Stimulated activated naive CD8-positive, alpha-beta T cell treated with anti-CD3 and anti-CD28 coated beads, Interleukin-15, amount 100 ng/mL, for 72 hours (primary cell): Measurements from ENCODE around the gene SH2B2.

Source experiments
- ATAC-seq: fragments of 150-1000 bp; cut with Tn5 transposase; 2 replicates; pipeline ENCODE4 v1.10.0; 2021; ENCODE audit warnings: mild to moderate bottlenecking, moderate library complexity
- DNase-seq, 2 donors: peaks; one replicate each; pipeline ENCODE4 v3.0.0; 2021 to 2022
- H3K27ac Mint-ChIP-seq, 2 donors: one replicate each; pipeline ENCODE4 v1.8.0; 2022; ENCODE audit warnings: mild to moderate bottlenecking in 2 of 2, mixed read lengths in 2 of 2, moderate library complexity in 2 of 2
- H3K27me3 Mint-ChIP-seq: one replicate; pipeline ENCODE4 v1.8.0; 2022; ENCODE audit warnings: mixed read lengths
- H3K4me1 Mint-ChIP-seq: one replicate; pipeline ENCODE4 v1.8.0; 2022; ENCODE audit warnings: mild to moderate bottlenecking, mixed read lengths
- H3K4me3 Mint-ChIP-seq, 2 donors: one replicate each; pipeline ENCODE4 v1.8.0; 2022; ENCODE audit warnings: mild to moderate bottlenecking in 2 of 2, mixed read lengths in 2 of 2, moderate library complexity in 1 of 2
- H3K9me3 Mint-ChIP-seq, 2 donors: one replicate each; pipeline ENCODE4 v1.8.0; 2022; ENCODE audit warnings: mixed read lengths in 2 of 2

The SH2B2 gene

GRCh38 chr7:102305414-102306268 is 19.0 kb downstream of the SH2B2 start:
- ATAC-seq (no peak), DNase-seq (no peak)
- Mint-ChIP-seq H3K9me3 (no peaks in the 10 kb centered on the region), H3K4me3 (no peak overlapping the region), H3K4me1 (peaks cover 13% of the 10 kb centered on the region), H3K27ac (no peak overlapping the region), H3K27me3 (no peaks in the 10 kb centered on the region)

- H3K9me3 Mint-ChIP-seq = no peaks in the 10 kb centered on the region
- DNase-seq (peak in 1 of 2 donors; percentile 41), ATAC-seq (peak; percentile 75)
- H3K27me3 Mint-ChIP-seq = no peaks in the 10 kb centered on the region
- peaks cover 13% of the 10 kb centered on the region for H3K4me1 Mint-ChIP-seq
- peak overlapping the region; percentile 52 to 71 for H3K27ac Mint-ChIP-seq
- peak overlapping the region in 1 of 2 donors; percentile 29 for H3K4me3 Mint-ChIP-seq
Observed at GRCh38 chr7:102306916-102307677, 20.4 kb downstream of the SH2B2 start.

- DNase-seq (no peak), ATAC-seq (no peak)
- Mint-ChIP-seq H3K4me3 (no peak overlapping the region), H3K27ac (no peak overlapping the region), H3K9me3 (no peaks in the 10 kb centered on the region), H3K27me3 (no peaks in the 10 kb centered on the region), H3K4me1 (peaks cover 13% of the 10 kb centered on the region)
Observed at GRCh38 chr7:102310414-102310815, 23.7 kb downstream of the SH2B2 start.

GRCh38 chr7:102312317-102312716 is 25.6 kb downstream of the SH2B2 start:
- no peak for DNase-seq
- Mint-ChIP-seq H3K27ac (no peak overlapping the region), H3K4me1 (peaks cover 3% of the 10 kb centered on the region), H3K27me3 (no peaks in the 10 kb centered on the region), H3K4me3 (no peak overlapping the region), H3K9me3 (no peaks in the 10 kb centered on the region)
- ATAC-seq = no peak

- H3K27me3 Mint-ChIP-seq = no peaks in the 10 kb centered on the region
- no peaks in the 10 kb centered on the region for H3K4me1 Mint-ChIP-seq
- no peak overlapping the region for H3K27ac Mint-ChIP-seq
- DNase-seq = no peak
- H3K9me3 Mint-ChIP-seq = no peaks in the 10 kb centered on the region
- ATAC-seq = no peak
- no peak overlapping the region for H3K4me3 Mint-ChIP-seq
Observed at GRCh38 chr7:102313997-102314780, 27.5 kb downstream of the SH2B2 start.

GRCh38 chr7:102317231-102318059 is 30.8 kb downstream of the SH2B2 start:
- DNase-seq = no peak
- H3K4me3 Mint-ChIP-seq = no peak overlapping the region
- peaks cover 10% of the 10 kb centered on the region for H3K27me3 Mint-ChIP-seq
- no peak for ATAC-seq
- no peaks in the 10 kb centered on the region for H3K4me1 Mint-ChIP-seq
- H3K27ac Mint-ChIP-seq = no peak overlapping the region
- H3K9me3 Mint-ChIP-seq = no peaks in the 10 kb centered on the region

GRCh38 chr7:102318482-102318971 is 31.9 kb downstream of the SH2B2 start:
- Mint-ChIP-seq H3K4me3 (no peak overlapping the region), H3K27me3 (peaks cover 16% of the 10 kb centered on the region), H3K27ac (no peak overlapping the region), H3K9me3 (no peaks in the 10 kb centered on the region), H3K4me1 (no peaks in the 10 kb centered on the region)
- DNase-seq (no peak), ATAC-seq (no peak)

- H3K27ac Mint-ChIP-seq = no peak overlapping the region
- ATAC-seq (no peak), DNase-seq (no peak)
- H3K9me3 Mint-ChIP-seq = no peaks in the 10 kb centered on the region
- peaks cover 16% of the 10 kb centered on the region for H3K27me3 Mint-ChIP-seq
- no peaks in the 10 kb centered on the region for H3K4me1 Mint-ChIP-seq
- H3K4me3 Mint-ChIP-seq = no peak overlapping the region
Observed at GRCh38 chr7:102319671-102320070, 33.0 kb downstream of the SH2B2 start.

- Mint-ChIP-seq H3K27ac (no peak overlapping the region), H3K9me3 (no peaks in the 10 kb centered on the region), H3K4me3 (no peak overlapping the region), H3K4me1 (no peaks in the 10 kb centered on the region), H3K27me3 (peaks cover 16% of the 10 kb centered on the region)
- ATAC-seq (no peak), DNase-seq (no peak)
Observed at GRCh38 chr7:102320181-102320580, 33.5 kb downstream of the SH2B2 start.

- ATAC-seq = peak; percentile 13
- Mint-ChIP-seq H3K27ac (no peak overlapping the region), H3K4me3 (no peak overlapping the region), H3K9me3 (no peaks in the 10 kb centered on the region), H3K4me1 (no peaks in the 10 kb centered on the region), H3K27me3 (peaks cover 16% of the 10 kb centered on the region)
- no peak for DNase-seq
Observed at GRCh38 chr7:102320601-102321350, 34.1 kb downstream of the SH2B2 start.

- H3K27me3 Mint-ChIP-seq = peaks cover 16% of the 10 kb centered on the region
- H3K27ac Mint-ChIP-seq = no peak overlapping the region
- no peaks in the 10 kb centered on the region for H3K4me1 Mint-ChIP-seq
- ATAC-seq = peak; percentile 44
- H3K4me3 Mint-ChIP-seq = no peak overlapping the region
- H3K9me3 Mint-ChIP-seq = no peaks in the 10 kb centered on the region
- no peak for DNase-seq
Observed at GRCh38 chr7:102321351-102322201, 34.9 kb downstream of the SH2B2 start.

- peaks cover 1% of the 10 kb centered on the region for H3K4me1 Mint-ChIP-seq
- DNase-seq (no peak), ATAC-seq (no peak)
- H3K9me3 Mint-ChIP-seq = no peaks in the 10 kb centered on the region
- no peak overlapping the region for H3K27ac Mint-ChIP-seq
- H3K4me3 Mint-ChIP-seq = no peak overlapping the region
- peaks cover 22% of the 10 kb centered on the region for H3K27me3 Mint-ChIP-seq
Observed at GRCh38 chr7:102322202-102322715, 35.6 kb downstream of the SH2B2 start.

- ATAC-seq = no peak
- no peak overlapping the region for H3K27ac Mint-ChIP-seq
Observed at GRCh38 chr7:102323914-102324195, 37.2 kb downstream of the SH2B2 start.

More at GRCh38 chr7:102323914-102324195, 37.2 kb downstream of the SH2B2 start:
- DNase-seq = no peak
- Mint-ChIP-seq H3K4me1 (peaks cover 8% of the 10 kb centered on the region), H3K9me3 (no peaks in the 10 kb centered on the region), H3K27me3 (peaks cover 35% of the 10 kb centered on the region), H3K4me3 (no peak overlapping the region)
